ENCODE results near the gene HTT-AS.

- no peak for TF ChIP-seq CTCF (IDR thresholded peaks at IDR 0.05)
- no peak for TF ChIP-seq POLR2A (IDR thresholded peaks at IDR 0.05)
These were observed 38.5 kb upstream of the HTT-AS start for GRCh38 chr4:3112609-3113469.

All from tibial nerve (tissue), 3 donors.